WTC11 (cell line): Measurements from ENCODE around the gene CEACAM3.

Experiments
- CBFB ChIP-seq: sonication (generic); formaldehyde crosslinking; IDR thresholded peaks from 2 replicates; pipeline ENCODE4 v1.8.1; 2022; ENCODE audit warnings: mild to moderate bottlenecking, low read depth, missing genetic modification reagents
- CTCF ChIP-seq: fragments of 200-600 bp; IDR thresholded peaks from 2 replicates; pipeline ENCODE4 v1.8.0; 2022; ENCODE audit warnings: antibody characterized with exemption
- E2F1 ChIP-seq: sonication (generic); formaldehyde crosslinking; IDR thresholded peaks from 2 replicates; pipeline ENCODE4 v1.8.0; 2022; ENCODE audit warnings: mild to moderate bottlenecking, missing genetic modification reagents
- E2F4 ChIP-seq: sonication (generic); formaldehyde crosslinking; IDR thresholded peaks from 2 replicates; pipeline ENCODE4 v1.8.1; 2022; ENCODE audit warnings: low read depth, mild to moderate bottlenecking, moderate library complexity, missing genetic modification reagents, borderline replicate concordance
- STAT6 ChIP-seq: sonication (generic); formaldehyde crosslinking; conservative IDR thresholded peaks from 2 replicates; pipeline ENCODE4 v1.8.1; 2023; ENCODE audit warnings: mild to moderate bottlenecking, low read depth, missing genetic modification reagents, moderate library complexity
- TCF7 ChIP-seq: sonication (generic); formaldehyde crosslinking; IDR thresholded peaks from 2 replicates; pipeline ENCODE4 v1.8.0; 2022; ENCODE audit warnings: mild to moderate bottlenecking, low read depth, missing genetic modification reagents, moderate library complexity
- USF1 ChIP-seq: sonication (generic); formaldehyde crosslinking; IDR thresholded peaks from 2 replicates; pipeline ENCODE4 v1.8.0; 2022; ENCODE audit warnings: mild to moderate bottlenecking, missing genetic modification reagents
- ZBTB21 ChIP-seq: sonication (generic); formaldehyde crosslinking; IDR thresholded peaks from 2 replicates; pipeline ENCODE4 v1.8.1; 2023; ENCODE audit warnings: mild to moderate bottlenecking, missing genetic modification reagents, borderline replicate concordance

GRCh38 chr19:41776700-41777099, 19.7 kb upstream of the CEACAM3 start:
- TF ChIP-seq CBFB (CRISPR knock-in tag) (no peak), TCF7 (CRISPR knock-in tag) (no peak), CTCF (no peak), E2F4 (no peak), E2F1 (CRISPR knock-in tag) (no peak), STAT6 (CRISPR knock-in tag) (no peak), ZBTB21 (CRISPR knock-in tag) (no peak), USF1 (CRISPR knock-in tag) (no peak)
